HepG2 (cell line): ENCODE data around the gene PRR4. TPM values are rescaled to one million over a fixed set of nuclear protein-coding genes. Genes with fewer than 3 reads are reported as not detected.
A peak's percentile ranks its signal among the peaks of the same experiment; 100 is the strongest.

ENCODE experiments used
- ATAC-seq: fragments of 200-7000 bp; cut with Tn5 transposase; 3 replicates; pipeline ENCODE4 v1.9.1; 2020; ENCODE audit warnings: mild to moderate bottlenecking, moderate library complexity
- Bru-seq: library from RNA; stranded (reverse); fragments of 400-500 nt; gene quantifications from one replicate; lab custom pipeline; 2021; lab: Mats Ljungman, UMichigan
- BruChase-seq, 2 experiments: library from RNA; stranded (reverse); fragments of 400-500 nt; gene quantifications; one replicate each; lab custom pipeline; 2021; lab: Mats Ljungman, UMichigan
- BruUV-seq: library from RNA; stranded (reverse); fragments of 400-500 nt; replicated peaks from 2 replicates; lab custom pipeline; 2021; lab: Mats Ljungman, UMichigan
- CTCF ChIA-PET: fragments of 300-600 bp; formaldehyde crosslinking; extraction: SDS; loops from one replicate; lab custom pipeline; 2021; ENCODE audit warnings: low total read pairs, inconsistent platforms, low intra/inter-chr PET ratio; lab: Yijun Ruan, JAX
- POLR2A ChIA-PET: fragments of 350-600 bp; sonication (Branson Sonifier 250); formaldehyde crosslinking; loops from one replicate; lab custom pipeline; 2020; ENCODE audit warnings: antibody characterized with exemption, inconsistent platforms; lab: Yijun Ruan, JAX
- DNase-seq: peaks from one replicate; pipeline ENCODE4 v3.0.0-alpha.2; 2015; ENCODE audit warnings: low spot score
- FAIRE-seq: peaks from 3 replicates; lab custom pipeline; 2011; peaks lifted over from hg19 to GRCh38; lab: Jason Lieb, UNC
- H2AFZ ChIP-seq: one replicate; pipeline ENCODE4 v1.6.1; 2011; ENCODE audit warnings: low read length, inconsistent platforms
- H3K27ac ChIP-seq: fragments of 300-600 bp; 3 replicates; pipeline ENCODE4 v1.8.0; 2011; ENCODE audit warnings: mixed run types, mild to moderate bottlenecking, mixed read lengths, low read length, inconsistent platforms; ENCODE audit not compliant: insufficient read depth; ENCODE audit errors: extremely low read length
- H3K27me3 ChIP-seq, 2 experiments: fragments of 200-600 bp in 1 of 2; 2 replicates in 1 of 2; 3 replicates in 1 of 2; pipeline versions ENCODE4 v1.6.0 to v1.8.0; 2011; ENCODE audit warnings: low read length in 2 of 2, mild to moderate bottlenecking in 2 of 2, moderate library complexity in 2 of 2, inconsistent platforms in 1 of 2; ENCODE audit not compliant: insufficient read depth in 2 of 2, control insufficient read depth in 1 of 2
- H3K36me3 ChIP-seq, 2 experiments: fragments of 200-600 bp in 1 of 2; replicated peaks in 1 of 2; 2 replicates in 1 of 2; 3 replicates in 1 of 2; pipeline versions ENCODE4 v1.5.1 to v1.8.0; 2011; ENCODE audit warnings: low read length in 2 of 2, inconsistent platforms in 1 of 2; ENCODE audit not compliant: insufficient read depth in 2 of 2, control insufficient read depth in 1 of 2
- H3K4me1 ChIP-seq: 2 replicates; pipeline ENCODE4 v1.5.1; 2012; ENCODE audit warnings: low read length, inconsistent platforms; ENCODE audit not compliant: insufficient read depth
- H3K4me2 ChIP-seq: 2 replicates; pipeline ENCODE4 v1.6.0; 2011; ENCODE audit warnings: low read depth, low read length, inconsistent platforms
- H3K4me3 ChIP-seq, 3 experiments: fragments of 200-600 bp in 1 of 3; sonication (generic), shearing (Covaris generic) in 1 of 3; replicated peaks in 1 of 3; 2 replicates each; pipeline ENCODE4 v1.5.1; 2011 to 2016; ENCODE audit warnings: low read length in 3 of 3, inconsistent platforms in 2 of 3, low read depth in 2 of 3, mild to moderate bottlenecking in 2 of 3, control low read depth in 1 of 3, mixed read lengths in 1 of 3; ENCODE audit not compliant: insufficient read depth in 1 of 3
- H3K79me2 ChIP-seq: one replicate; pipeline ENCODE4 v1.6.1; 2011; ENCODE audit warnings: low read length, inconsistent platforms; ENCODE audit not compliant: insufficient read depth
- H3K9ac ChIP-seq: 2 replicates; pipeline ENCODE4 v1.6.0; 2011; ENCODE audit warnings: mild to moderate bottlenecking, low read depth, low read length, inconsistent platforms; ENCODE audit not compliant: insufficient read depth
- H3K9me3 ChIP-seq: 2 replicates; pipeline ENCODE4 v1.5.1; 2012; ENCODE audit warnings: mild to moderate bottlenecking, low read length
- H4K20me1 ChIP-seq: 2 replicates; pipeline ENCODE4 v1.6.0; 2011; ENCODE audit warnings: inconsistent platforms, mild to moderate bottlenecking, low read length, moderate library complexity; ENCODE audit not compliant: insufficient read depth
- AKNA ChIP-seq: sonication (generic); formaldehyde crosslinking; IDR thresholded peaks from 2 replicates; pipeline ENCODE4 v1.4.0; 2020; ENCODE audit warnings: missing genetic modification reagents, borderline replicate concordance
- U2AF1 ChIP-seq: fragments of 200-400 bp; formaldehyde crosslinking; optimal IDR thresholded peaks from 2 replicates; pipeline ENCODE3; 2017; ENCODE audit warnings: mild to moderate bottlenecking, low read depth, low read length
- ZNF737 ChIP-seq: sonication (generic); formaldehyde crosslinking; IDR thresholded peaks from 2 replicates; pipeline ENCODE4 v1.5.0; 2020; ENCODE audit warnings: missing genetic modification reagents, mild to moderate bottlenecking, borderline replicate concordance
- whole genome bisulfite sequencing: methylation state at CpG from one replicate; pipeline ENCODE4 v1.1.6; 2017; ENCODE audit warnings: low lambda C conversion rate; 5-methylcytosine and 5-hydroxymethylcytosine counted together
- in situ Hi-C: cut with HindIII; loops from 2 replicates; pipeline ENCODE4 v1.10.0; 2017; ENCODE audit warnings: low pct_unique_long_range_greater_than_20kb; ENCODE audit not compliant: extremely low pct_ligation_motif_present
- intact Hi-C: fragments of 100-400 bp; cut with micrococcal nuclease; formaldehyde crosslinking; loops from one replicate; pipeline ENCODE4 v1.10.0; 2022; ENCODE audit not compliant: unreplicated experiment
- long read RNA-seq, 2 experiments: library from RNA in 1 of 2; library from polyadenylated mRNA in 1 of 2; stranded (forward) in 1 of 2; unstranded in 1 of 2; transcript quantifications; one replicate each; pipeline ENCODE4 v2.0.0, GENCODE V29; 2019 to 2022
- polyA minus RNA-seq, 3 experiments: library from RNA; depleted of rRNA, polyadenylated mRNA; stranded (reverse); fragments of >200 nt; gene quantifications; 2 replicates each; pipeline ENCODE4 v1.2.3, GENCODE V29; 2011; ENCODE audit warnings: low replicate concordance in 1 of 3
- polyA plus RNA-seq, 8 experiments: library from polyadenylated mRNA; depleted of rRNA in 3 of 8; stranded (reverse) in 7 of 8; unstranded in 1 of 8; fragments of >200 nt; fragmentation: Illumina TruSeq in 4 of 8; extraction: Trizol in 4 of 8; gene quantifications; 2 replicates each; pipeline versions ENCODE4 v1.2.1 to v1.2.3, GENCODE V29; 2011 to 2016; ENCODE audit warnings: low read depth in 4 of 8, missing spikeins in 1 of 8, mixed read lengths in 1 of 8; ENCODE audit not compliant: insufficient read depth in 1 of 8
- total RNA-seq, 5 experiments: library from RNA; depleted of rRNA; stranded (reverse); fragments of >200 nt; fragmentation: Illumina TruSeq; extraction: Trizol; gene quantifications; 2 replicates each; pipeline ENCODE4 v1.2.3, GENCODE V29; 2016; ENCODE audit warnings: low read depth in 1 of 5

PRR4 gene
- total RNA-seq (2016; rRNA removed; fragmentation: Illumina TruSeq; extraction: Trizol), result 1.2 and 2.3 TPM in 2 replicates
- total RNA-seq (2016; cell fraction: cytosol; rRNA removed; fragmentation: Illumina TruSeq; extraction: Trizol; ENCODE audit: low read depth), result 2.2 and 3.3 TPM in 2 replicates
- total RNA-seq (2016; cell fraction: insoluble cytoplasmic fraction; rRNA removed; fragmentation: Illumina TruSeq; extraction: Trizol), result 1.6 and 1.8 TPM in 2 replicates
- 1.1 and 1.9 TPM in 2 replicates for total RNA-seq (2016; cell fraction: membrane; rRNA removed; fragmentation: Illumina TruSeq; extraction: Trizol)
- total RNA-seq (2016; cell fraction: nucleus; rRNA removed; fragmentation: Illumina TruSeq; extraction: Trizol), result 9.0 and 10.0 TPM in 2 replicates
- polyA plus RNA-seq (2011; rRNA removed), result 5.4 and 6.0 TPM in 2 replicates
- 1.1 and 2.5 TPM in 2 replicates for polyA plus RNA-seq (2011; cell fraction: cytosol; rRNA removed)
- polyA plus RNA-seq (2011; cell fraction: nucleus; rRNA removed), result 15.3 and 20.3 TPM in 2 replicates
- polyA plus RNA-seq (2012), result 2.8 and 3.5 TPM in 2 replicates
- 2.4 and 2.6 TPM in 2 replicates for polyA plus RNA-seq (2016; cell fraction: cytosol; fragmentation: Illumina TruSeq; extraction: Trizol; ENCODE audit: low read depth)
- polyA plus RNA-seq (2016; cell fraction: insoluble cytoplasmic fraction; fragmentation: Illumina TruSeq; extraction: Trizol; ENCODE audit: low read depth), result 1.0 TPM in 1 of 2 replicates, not detected in the other
- polyA plus RNA-seq (2016; cell fraction: membrane; fragmentation: Illumina TruSeq; extraction: Trizol; ENCODE audit: low read depth), result 1.7 and 3.2 TPM in 2 replicates
- 9.3 and 13.9 TPM in 2 replicates for polyA plus RNA-seq (2016; cell fraction: nucleus; fragmentation: Illumina TruSeq; extraction: Trizol; ENCODE audit: insufficient read depth, low read depth)
- 13.4 and 16.6 TPM in 2 replicates for polyA minus RNA-seq (2011; rRNA and poly(A)+ RNA removed; ENCODE audit: low replicate concordance)
- 1.6 TPM in 1 of 2 replicates, not detected in the other for polyA minus RNA-seq (2011; cell fraction: cytosol; rRNA and poly(A)+ RNA removed)
- polyA minus RNA-seq (2011; cell fraction: nucleus; rRNA and poly(A)+ RNA removed), result 46.4 and 48.7 TPM in 2 replicates
- Bru-seq, nascent RNA, result percentile 72 among the genes with signal in this experiment
- BruChase-seq, experiment 1, labeled RNA remaining after a 6-hour chase, result percentile 50 among the genes with signal in this experiment
- percentile 77 among the genes with signal in this experiment for BruChase-seq, experiment 2, labeled RNA remaining after a 2-hour chase
- long read RNA-seq, experiment 1, result 0 reads
- long read RNA-seq, experiment 2, result 0 reads

- Histone ChIP-seq H3K9me3 (no peaks in the 10 kb centered on the region), H3K4me1 (no peaks in the 10 kb centered on the region), H3K27ac (no peak within 1 kb of the TSS), H3K4me3 (no peak within 1 kb of the TSS), H3K36me3 (peaks cover 5% of the 10 kb centered on the region in 2 experiments; a peak in 3 of 5 replicates), H3K9ac (no peak within 1 kb of the TSS), H3K4me2 (no peak within 1 kb of the TSS), H3K79me2 (no peaks in the 10 kb centered on the region), H3K27me3 (no peaks in the 10 kb centered on the region), H2AFZ (no peak within 1 kb of the TSS), H4K20me1 (no peaks in the 10 kb centered on the region)
- FAIRE-seq (no peak), DNase-seq (no peak), ATAC-seq (no peak)
- WGBS, result 99% methylated on average over 4 of the region's 4 CpGs
- ChIA-PET POLR2A (no interaction called here), CTCF (no interaction called here)
- BruUV-seq, result no TSS peak
- intact Hi-C loops, result no loop called here
- in situ Hi-C loops, result no loop called here
- TF ChIP-seq U2AF1, result no peak
- no peak for TF ChIP-seq AKNA (CRISPR knock-in tag)
- TF ChIP-seq ZNF737 (CRISPR knock-in tag), result no peak
These were observed at the start of gene PRR4 for GRCh38 chr12:10849425-10849878. PRR4 (minus strand) TSS chr12:10849475; CDS start chr12:10849437, 38 bp downstream.
